ENCODE data around the gene FAM50A.

FAM50A gene

GRCh38 chrX:154426916-154427770, 16.8 kb upstream of the FAM50A start:
- Histone ChIP-seq H3K9me3 (ENCODE audit: low read length) (no peaks in the 10 kb centered on the region), H2AFZ (ENCODE audit: low read depth, low read length) (no peak overlapping the region), H3K36me3 (ENCODE audit: insufficient read depth, low read length) (peaks cover 5% of the 10 kb centered on the region), H3K4me1 (ENCODE audit: insufficient read depth, low read length) (peaks cover 2% of the 10 kb centered on the region), H3K4me3 (ENCODE audit: low read length) (no peak overlapping the region), H3K27me3 (ENCODE audit: insufficient read depth, low read length) (no peaks in the 10 kb centered on the region)

DNA sequence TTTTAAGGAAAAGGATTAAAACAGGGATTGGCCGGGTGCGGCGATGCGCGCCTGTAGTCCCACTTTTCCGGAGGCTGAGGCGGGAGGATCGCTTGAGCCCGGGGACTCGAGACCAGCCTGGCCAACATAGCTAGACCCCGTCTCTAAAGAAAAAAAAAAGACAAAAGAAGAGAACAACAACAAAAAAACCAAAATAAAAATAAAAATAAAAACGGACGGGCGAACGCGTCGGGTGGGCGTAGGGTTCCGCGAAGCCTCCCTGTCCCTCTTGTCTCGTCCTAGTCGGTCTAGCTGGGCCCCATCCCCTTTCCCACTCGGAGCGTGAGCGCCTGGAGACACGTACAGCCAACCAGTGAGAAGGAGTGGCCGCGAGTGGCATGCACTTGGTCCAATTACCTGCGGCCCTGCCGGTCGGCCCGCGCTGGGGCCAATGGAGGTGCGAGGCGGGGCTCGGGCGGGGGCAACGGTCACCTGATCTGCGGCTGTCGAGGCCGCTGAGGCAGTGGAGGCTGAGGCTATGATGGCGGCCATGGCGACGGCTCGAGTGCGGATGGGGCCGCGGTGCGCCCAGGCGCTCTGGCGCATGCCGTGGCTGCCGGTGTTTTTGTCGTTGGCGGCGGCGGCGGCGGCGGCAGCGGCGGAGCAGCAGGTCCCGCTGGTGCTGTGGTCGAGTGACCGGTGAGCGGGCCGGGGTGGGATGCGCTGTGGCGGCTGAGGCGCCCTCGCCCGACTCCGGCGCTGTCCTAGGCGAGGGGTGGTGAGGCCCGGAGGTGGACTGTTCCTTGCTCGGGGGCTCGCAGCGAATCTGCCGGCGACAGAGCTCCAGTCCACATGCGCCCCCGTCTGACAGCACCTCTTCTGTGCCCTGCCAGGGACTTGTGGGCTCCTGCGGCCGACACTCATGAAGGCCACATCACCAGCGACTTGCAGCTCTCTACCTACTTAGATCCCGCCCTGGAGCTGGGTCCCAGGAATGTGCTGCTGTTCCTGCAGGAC, 15.5 kb upstream of the FAM50A start, which contains the start of gene ATP6AP1:
Gene ATP6AP1 (plus strand): TSS at position 502 of the 996 bp plus-strand sequence. CDS start 16 bp downstream, at position 518.
- Histone ChIP-seq H3K27me3 (ENCODE audit: insufficient read depth, low read length) (no peaks in the 10 kb centered on the region), H3K4me3 (ENCODE audit: low read length) (peak within 1 kb of the TSS; percentile 60), H3K9me3 (ENCODE audit: low read length) (no peaks in the 10 kb centered on the region), H3K36me3 (ENCODE audit: insufficient read depth, low read length) (peaks cover 13% of the 10 kb centered on the region), H2AFZ (ENCODE audit: low read depth, low read length) (no peak within 1 kb of the TSS), H3K4me1 (ENCODE audit: insufficient read depth, low read length) (peaks cover 2% of the 10 kb centered on the region)

DNA sequence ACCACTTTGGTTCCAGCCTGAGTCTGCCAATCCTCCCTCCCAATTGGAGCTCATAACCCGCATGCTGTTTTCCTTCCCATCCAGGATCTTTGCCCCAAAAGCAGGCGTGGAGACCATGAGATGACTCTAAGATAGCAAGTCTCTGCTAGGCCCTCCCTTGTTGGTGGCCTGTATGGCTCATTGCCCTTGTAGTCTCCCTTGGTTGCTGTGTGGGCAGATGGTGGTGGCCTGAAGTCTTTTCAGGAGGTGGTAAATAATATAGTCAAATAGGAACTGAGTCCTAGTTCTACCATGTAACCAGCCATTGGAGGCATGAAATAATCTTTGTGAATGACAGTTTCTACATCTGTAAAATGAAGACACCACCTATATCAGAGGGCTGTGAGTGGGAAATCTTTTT, 14.2 kb upstream of the FAM50A start:
- Histone ChIP-seq H3K4me3 (ENCODE audit: low read length) (peak overlapping the region; percentile 60), H3K4me1 (ENCODE audit: insufficient read depth, low read length) (peaks cover 2% of the 10 kb centered on the region), H3K9me3 (ENCODE audit: low read length) (no peaks in the 10 kb centered on the region), H3K36me3 (ENCODE audit: insufficient read depth, low read length) (peaks cover 21% of the 10 kb centered on the region), H3K27me3 (ENCODE audit: insufficient read depth, low read length) (no peaks in the 10 kb centered on the region), H2AFZ (ENCODE audit: low read depth, low read length) (no peak overlapping the region)

DNA sequence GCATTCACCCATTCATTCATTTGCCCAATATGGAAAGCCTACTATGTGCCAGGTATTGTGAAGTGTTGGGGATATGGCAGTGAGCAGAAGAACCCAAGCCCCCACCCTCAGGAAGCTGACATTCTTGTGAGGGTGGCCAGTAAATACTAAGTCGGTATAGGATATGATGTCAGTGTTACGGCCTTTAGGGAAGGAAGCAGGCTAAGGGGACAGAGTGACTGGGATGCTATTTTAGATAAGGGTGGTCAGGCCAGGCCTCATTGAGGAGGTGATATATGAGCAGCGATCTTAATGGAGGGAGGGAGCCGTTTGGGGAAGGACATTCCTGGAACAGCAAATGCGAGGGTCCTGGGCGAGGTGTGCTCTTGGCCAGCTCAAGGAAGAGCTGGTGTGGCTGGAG, 13.5 kb upstream of the FAM50A start:
- Histone ChIP-seq H3K36me3 (ENCODE audit: insufficient read depth, low read length) (peaks cover 27% of the 10 kb centered on the region), H3K4me3 (ENCODE audit: low read length) (no peak overlapping the region), H3K27me3 (ENCODE audit: insufficient read depth, low read length) (no peaks in the 10 kb centered on the region), H3K9me3 (ENCODE audit: low read length) (no peaks in the 10 kb centered on the region), H2AFZ (ENCODE audit: low read depth, low read length) (no peak overlapping the region), H3K4me1 (ENCODE audit: insufficient read depth, low read length) (peaks cover 2% of the 10 kb centered on the region)

DNA sequence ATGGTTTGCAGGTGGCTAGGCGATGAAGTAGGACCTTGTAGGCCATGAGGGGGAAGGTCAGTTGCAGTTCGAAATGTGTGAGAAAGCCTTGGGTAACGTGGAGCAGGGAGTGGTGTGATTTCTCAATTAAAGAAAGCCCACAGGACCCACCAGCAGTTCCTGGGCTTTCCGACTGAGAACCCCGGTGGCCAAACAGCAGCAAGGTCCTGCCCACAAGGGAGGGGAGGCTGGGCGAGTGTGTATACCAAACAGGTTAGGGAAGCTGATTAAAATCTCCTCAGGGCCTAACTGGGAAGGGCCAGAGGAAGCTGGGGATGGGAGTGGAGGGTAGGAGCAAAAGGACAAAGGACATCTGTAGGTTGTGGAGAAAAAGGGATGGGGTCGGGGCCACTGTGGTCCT, 13.0 kb upstream of the FAM50A start:
- no peaks in the 10 kb centered on the region for H3K9me3 ChIP-seq (ENCODE audit: low read length)
- peaks cover 2% of the 10 kb centered on the region for H3K4me1 ChIP-seq (ENCODE audit: insufficient read depth, low read length)
- H3K4me3 ChIP-seq (ENCODE audit: low read length) = no peak overlapping the region
- H2AFZ ChIP-seq (ENCODE audit: low read depth, low read length) = no peak overlapping the region
- no peaks in the 10 kb centered on the region for H3K27me3 ChIP-seq (ENCODE audit: insufficient read depth, low read length)
- peaks cover 31% of the 10 kb centered on the region for H3K36me3 ChIP-seq (ENCODE audit: insufficient read depth, low read length)

DNA sequence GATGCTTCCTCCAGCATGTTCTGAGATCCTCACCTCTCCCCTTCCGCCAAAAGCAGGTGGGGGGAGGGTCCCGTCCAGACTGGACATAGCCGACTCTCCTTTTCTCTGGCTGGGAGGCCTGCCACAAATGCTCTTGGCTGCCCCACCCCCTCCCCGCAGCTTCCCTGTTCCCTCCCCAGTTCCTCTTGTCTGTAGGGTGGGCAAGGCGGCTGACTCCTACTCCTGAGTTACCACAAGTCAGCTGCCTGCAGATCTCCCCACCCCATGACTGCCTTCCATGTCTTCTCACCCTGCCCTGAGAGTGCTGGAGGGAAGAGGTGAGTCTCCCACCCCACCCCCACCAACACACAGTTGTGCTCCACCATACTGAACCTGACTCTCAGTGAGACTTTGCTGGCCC, 12.6 kb upstream of the FAM50A start:
- Histone ChIP-seq H2AFZ (ENCODE audit: low read depth, low read length) (no peak overlapping the region), H3K9me3 (ENCODE audit: low read length) (no peaks in the 10 kb centered on the region), H3K4me1 (ENCODE audit: insufficient read depth, low read length) (peaks cover 2% of the 10 kb centered on the region), H3K4me3 (ENCODE audit: low read length) (no peak overlapping the region), H3K27me3 (ENCODE audit: insufficient read depth, low read length) (no peaks in the 10 kb centered on the region), H3K36me3 (ENCODE audit: insufficient read depth, low read length) (peaks cover 31% of the 10 kb centered on the region)

- Histone ChIP-seq H2AFZ (ENCODE audit: low read depth, low read length) (no peak overlapping the region), H3K36me3 (ENCODE audit: insufficient read depth, low read length) (peaks cover 31% of the 10 kb centered on the region), H3K4me1 (ENCODE audit: insufficient read depth, low read length) (no peaks in the 10 kb centered on the region), H3K27me3 (ENCODE audit: insufficient read depth, low read length) (no peaks in the 10 kb centered on the region), H3K9me3 (ENCODE audit: low read length) (no peaks in the 10 kb centered on the region), H3K4me3 (ENCODE audit: low read length) (no peak overlapping the region)
Observed at GRCh38 chrX:154432210-154432609, 11.7 kb upstream of the FAM50A start.

- no peaks in the 10 kb centered on the region for H3K9me3 ChIP-seq (ENCODE audit: low read length)
- no peaks in the 10 kb centered on the region for H3K27me3 ChIP-seq (ENCODE audit: insufficient read depth, low read length)
- no peak overlapping the region for H3K4me3 ChIP-seq (ENCODE audit: low read length)
- H3K4me1 ChIP-seq (ENCODE audit: insufficient read depth, low read length) = peaks cover 7% of the 10 kb centered on the region
- H2AFZ ChIP-seq (ENCODE audit: low read depth, low read length) = no peak overlapping the region
- H3K36me3 ChIP-seq (ENCODE audit: insufficient read depth, low read length) = peaks cover 31% of the 10 kb centered on the region
Observed at GRCh38 chrX:154433605-154434004, 10.3 kb upstream of the FAM50A start.

- no peaks in the 10 kb centered on the region for H3K27me3 ChIP-seq (ENCODE audit: insufficient read depth, low read length)
- no peak overlapping the region for H2AFZ ChIP-seq (ENCODE audit: low read depth, low read length)
- no peaks in the 10 kb centered on the region for H3K9me3 ChIP-seq (ENCODE audit: low read length)
- H3K36me3 ChIP-seq (ENCODE audit: insufficient read depth, low read length) = peaks cover 37% of the 10 kb centered on the region
- H3K4me1 ChIP-seq (ENCODE audit: insufficient read depth, low read length) = peaks cover 10% of the 10 kb centered on the region
- H3K4me3 ChIP-seq (ENCODE audit: low read length) = no peak overlapping the region
Observed at GRCh38 chrX:154434394-154435168, 9.4 kb upstream of the FAM50A start.

- H3K36me3 ChIP-seq (ENCODE audit: insufficient read depth, low read length) = peaks cover 40% of the 10 kb centered on the region
Observed at GRCh38 chrX:154435171-154435733, 8.7 kb upstream of the FAM50A start.

DNA sequence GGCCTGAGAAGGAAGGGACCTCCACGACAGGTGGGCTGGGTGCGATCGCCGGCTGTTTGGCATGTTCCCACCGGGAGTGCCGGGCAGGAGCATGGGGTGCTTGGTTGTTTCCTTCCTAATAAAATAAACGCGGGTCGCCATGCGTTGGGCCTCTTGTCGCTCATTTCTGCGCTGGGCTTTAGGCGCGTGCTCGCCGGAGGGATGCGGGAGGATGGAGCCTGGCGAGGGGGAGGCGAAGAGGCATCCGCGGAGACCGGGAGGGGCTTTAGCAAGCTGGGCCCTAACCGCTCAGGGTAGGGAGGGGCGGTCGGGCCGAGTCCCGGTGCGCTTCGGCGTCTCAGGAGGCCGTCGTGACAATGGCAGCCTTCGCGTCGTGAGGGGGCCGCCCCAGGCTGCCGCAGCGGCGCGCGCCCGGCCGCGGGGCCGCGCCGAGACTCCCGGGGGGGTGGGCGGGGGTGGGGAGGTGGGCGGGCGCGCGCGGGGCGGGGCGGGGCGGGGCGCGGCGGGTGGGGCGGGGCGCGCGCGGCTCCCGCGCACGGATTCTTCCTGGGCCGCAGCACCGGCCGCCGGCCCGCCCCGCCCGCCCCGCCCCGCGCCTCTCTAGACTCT, 7.5 kb upstream of the FAM50A start:
- Histone ChIP-seq H3K4me3 (ENCODE audit: low read length) (peak overlapping the region; percentile 55), H2AFZ (ENCODE audit: low read depth, low read length) (no peak overlapping the region), H3K27me3 (ENCODE audit: insufficient read depth, low read length) (no peaks in the 10 kb centered on the region), H3K9me3 (ENCODE audit: low read length) (no peaks in the 10 kb centered on the region), H3K36me3 (ENCODE audit: insufficient read depth, low read length) (peaks cover 46% of the 10 kb centered on the region), H3K4me1 (ENCODE audit: insufficient read depth, low read length) (peaks cover 10% of the 10 kb centered on the region)

More at GRCh38 chrX:154435171-154435733, 8.7 kb upstream of the FAM50A start:
- H2AFZ ChIP-seq (ENCODE audit: low read depth, low read length) = no peak overlapping the region
- no peaks in the 10 kb centered on the region for H3K9me3 ChIP-seq (ENCODE audit: low read length)
- H3K4me1 ChIP-seq (ENCODE audit: insufficient read depth, low read length) = peaks cover 10% of the 10 kb centered on the region
- H3K27me3 ChIP-seq (ENCODE audit: insufficient read depth, low read length) = no peaks in the 10 kb centered on the region
- no peak overlapping the region for H3K4me3 ChIP-seq (ENCODE audit: low read length)
